Measurements from ENCODE around the gene BTBD9.

BTBD9 gene

DNA sequence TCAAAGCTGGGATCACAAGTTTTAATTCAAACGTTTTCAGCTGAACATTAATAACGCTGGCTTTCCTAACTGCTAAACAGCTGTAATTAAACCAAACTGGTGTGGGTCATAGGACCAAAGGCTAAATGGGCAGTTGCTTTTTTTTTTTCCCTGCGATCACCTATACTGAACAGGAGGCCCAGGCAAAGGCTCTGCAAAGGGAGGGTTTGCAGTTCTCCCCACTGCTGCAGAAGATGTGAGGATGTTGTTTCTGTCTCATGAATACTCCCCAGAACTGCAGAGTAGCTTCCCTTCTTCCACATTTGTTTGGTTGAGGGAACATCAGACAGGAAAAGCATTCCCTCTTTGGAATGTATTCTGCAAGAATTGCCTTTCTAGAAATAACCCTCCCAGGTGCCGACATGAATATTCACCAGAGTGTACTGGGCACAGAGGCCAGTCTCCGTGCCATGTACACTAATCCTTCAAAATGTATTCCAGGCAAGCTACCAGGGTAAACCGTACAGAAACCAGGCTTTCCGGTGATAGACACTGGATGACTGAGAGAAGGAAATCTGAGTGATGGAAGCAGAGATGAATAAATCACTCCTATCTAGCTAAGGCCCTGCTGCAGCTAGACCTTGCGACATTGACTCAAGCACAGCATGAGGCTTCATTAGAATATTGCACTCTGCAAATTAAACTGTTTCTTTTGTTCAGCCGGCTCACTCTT is 370.1 kb downstream of the BTBD9 start:
- Histone ChIP-seq H3K9me3 (ENCODE audit: control insufficient read depth, insufficient read depth, low read length) (no peaks in the 10 kb centered on the region), H3K4me1 (ENCODE audit: control insufficient read depth, insufficient read depth, low read length) (peaks cover 2% of the 10 kb centered on the region; the same call in 1 of the 2 replicates), H3K4me3 (ENCODE audit: low read length) (no peak overlapping the region), H3K27me3 (ENCODE audit: control insufficient read depth, insufficient read depth, low read length) (no peaks in the 10 kb centered on the region), H3K36me3 (ENCODE audit: control insufficient read depth, insufficient read depth, low read length) (no peaks in the 10 kb centered on the region), H3K27ac (ENCODE audit: low read length) (no peak overlapping the region)
- no peak for DNase-seq (ENCODE audit: low read depth, low spot score)
- no CpG with 5 or more reads among the region's 9 CpGs for WGBS (ENCODE audit: insufficient coverage, insufficient read length)

GRCh38 chr6:38268342-38268741 is 371.4 kb downstream of the BTBD9 start:
- no peaks in the 10 kb centered on the region for H3K27me3 ChIP-seq (ENCODE audit: control insufficient read depth, insufficient read depth, low read length)
- H3K4me1 ChIP-seq (ENCODE audit: control insufficient read depth, insufficient read depth, low read length) = peaks cover 2% of the 10 kb centered on the region; the same call in 1 of the 2 replicates
- no peak for DNase-seq (ENCODE audit: low read depth, low spot score)
- H3K36me3 ChIP-seq (ENCODE audit: control insufficient read depth, insufficient read depth, low read length) = no peaks in the 10 kb centered on the region
- no peak overlapping the region for H3K4me3 ChIP-seq (ENCODE audit: low read length)
- no peak overlapping the region for H3K27ac ChIP-seq (ENCODE audit: low read length)
- no CpG with 5 or more reads among the region's 4 CpGs for WGBS (ENCODE audit: insufficient coverage, insufficient read length)
- H3K9me3 ChIP-seq (ENCODE audit: control insufficient read depth, insufficient read depth, low read length) = no peaks in the 10 kb centered on the region

DNA sequence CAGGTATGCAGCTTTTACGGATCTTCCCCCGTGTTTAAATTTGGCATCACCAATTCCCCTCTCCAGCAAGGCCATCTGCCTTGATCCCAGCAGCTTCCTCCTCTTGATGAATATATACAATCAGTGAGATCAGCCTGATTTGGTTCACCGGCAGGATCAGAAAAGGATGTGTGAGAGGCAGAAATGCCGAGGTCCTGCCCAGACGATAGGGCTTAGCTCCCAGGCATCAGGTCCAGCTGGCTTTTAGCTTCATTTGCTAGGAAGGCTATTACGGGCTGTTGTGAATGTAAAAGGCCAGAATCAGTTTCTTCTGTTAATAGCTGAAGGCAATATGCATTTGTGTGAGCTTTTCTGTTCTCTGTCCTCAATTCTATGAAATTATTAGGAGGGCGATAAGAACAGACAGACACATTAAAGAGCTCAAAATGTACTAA is 372.8 kb downstream of the BTBD9 start:
- WGBS (ENCODE audit: insufficient coverage, insufficient read length) = no CpG with 5 or more reads among the region's 7 CpGs
- no peaks in the 10 kb centered on the region for H3K9me3 ChIP-seq (ENCODE audit: control insufficient read depth, insufficient read depth, low read length)
- H3K27me3 ChIP-seq (ENCODE audit: control insufficient read depth, insufficient read depth, low read length) = no peaks in the 10 kb centered on the region
- H3K4me1 ChIP-seq (ENCODE audit: control insufficient read depth, insufficient read depth, low read length) = peaks cover 4% of the 10 kb centered on the region; the same call in 1 of the 2 replicates
- no peaks in the 10 kb centered on the region for H3K36me3 ChIP-seq (ENCODE audit: control insufficient read depth, insufficient read depth, low read length)
- no peak for DNase-seq (ENCODE audit: low read depth, low spot score)
- H3K27ac ChIP-seq (ENCODE audit: low read length) = no peak overlapping the region
- no peak overlapping the region for H3K4me3 ChIP-seq (ENCODE audit: low read length)

- Histone ChIP-seq H3K9me3 (ENCODE audit: control insufficient read depth, insufficient read depth, low read length) (no peaks in the 10 kb centered on the region), H3K27me3 (ENCODE audit: control insufficient read depth, insufficient read depth, low read length) (no peaks in the 10 kb centered on the region), H3K4me1 (ENCODE audit: control insufficient read depth, insufficient read depth, low read length) (peaks cover 2% of the 10 kb centered on the region; the same call in 1 of the 2 replicates), H3K36me3 (ENCODE audit: control insufficient read depth, insufficient read depth, low read length) (no peaks in the 10 kb centered on the region), H3K27ac (ENCODE audit: low read length) (no peak overlapping the region), H3K4me3 (ENCODE audit: low read length) (no peak overlapping the region)
- no CpG with 5 or more reads among the region's 8 CpGs for WGBS (ENCODE audit: insufficient coverage, insufficient read length)
- DNase-seq (ENCODE audit: low read depth, low spot score) = no peak
Observed at GRCh38 chr6:38264605-38265004, 375.1 kb downstream of the BTBD9 start.

DNA sequence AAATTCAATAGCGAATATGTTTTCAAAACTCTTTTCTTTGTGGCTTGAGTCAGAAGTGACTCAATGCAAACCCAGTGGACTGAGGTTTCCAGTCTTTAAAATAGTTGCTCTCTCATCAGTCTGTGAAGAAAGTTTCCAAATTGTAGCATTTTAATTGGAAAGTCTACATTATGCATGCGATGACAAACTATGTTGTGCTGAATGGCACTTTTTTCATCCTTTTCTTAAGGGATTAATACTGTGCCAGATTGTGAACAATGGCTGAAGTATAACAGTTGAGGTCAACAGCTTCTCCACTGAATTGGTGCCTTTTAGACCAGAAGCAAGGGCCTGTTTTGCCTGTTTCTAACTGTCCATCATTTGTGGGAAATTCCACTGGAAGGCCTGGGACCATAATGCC is 377.1 kb downstream of the BTBD9 start:
- Histone ChIP-seq H3K4me3 (ENCODE audit: low read length) (no peak overlapping the region), H3K27me3 (ENCODE audit: control insufficient read depth, insufficient read depth, low read length) (no peaks in the 10 kb centered on the region), H3K36me3 (ENCODE audit: control insufficient read depth, insufficient read depth, low read length) (no peaks in the 10 kb centered on the region), H3K27ac (ENCODE audit: low read length) (no peak overlapping the region), H3K4me1 (ENCODE audit: control insufficient read depth, insufficient read depth, low read length) (peaks cover 2% of the 10 kb centered on the region; the same call in 1 of the 2 replicates), H3K9me3 (ENCODE audit: control insufficient read depth, insufficient read depth, low read length) (no peaks in the 10 kb centered on the region)
- no CpG with 5 or more reads among the region's 2 CpGs for WGBS (ENCODE audit: insufficient coverage, insufficient read length)
- no peak for DNase-seq (ENCODE audit: low read depth, low spot score)

DNA sequence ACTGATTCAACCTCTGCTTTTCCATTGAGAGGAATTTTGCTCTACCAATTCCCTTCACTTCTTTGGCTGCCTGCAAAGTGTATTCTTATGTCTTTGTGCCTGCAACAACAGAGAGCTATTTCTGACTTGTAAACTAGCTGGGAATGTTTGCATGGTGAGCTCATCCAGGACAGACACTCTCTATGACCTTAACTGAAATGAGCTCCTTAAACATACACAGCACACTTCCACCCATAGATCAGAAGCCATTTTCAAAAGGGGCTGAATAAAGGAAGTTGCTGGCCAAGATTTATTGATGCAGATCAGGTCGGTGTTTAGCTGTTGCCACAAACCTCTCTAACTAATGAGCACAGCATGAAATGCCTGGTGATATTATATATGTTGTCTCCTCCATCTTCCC is 377.7 kb downstream of the BTBD9 start:
- no peaks in the 10 kb centered on the region for H3K27me3 ChIP-seq (ENCODE audit: control insufficient read depth, insufficient read depth, low read length)
- DNase-seq (ENCODE audit: low read depth, low spot score) = no peak
- no peaks in the 10 kb centered on the region for H3K9me3 ChIP-seq (ENCODE audit: control insufficient read depth, insufficient read depth, low read length)
- no peak overlapping the region for H3K27ac ChIP-seq (ENCODE audit: low read length)
- WGBS (ENCODE audit: insufficient coverage, insufficient read length) = no CpG with 5 or more reads among the region's 1 CpG
- no peak overlapping the region for H3K4me3 ChIP-seq (ENCODE audit: low read length)
- peaks cover 2% of the 10 kb centered on the region; the same call in 1 of the 2 replicates for H3K4me1 ChIP-seq (ENCODE audit: control insufficient read depth, insufficient read depth, low read length)
- no peaks in the 10 kb centered on the region for H3K36me3 ChIP-seq (ENCODE audit: control insufficient read depth, insufficient read depth, low read length)

DNA sequence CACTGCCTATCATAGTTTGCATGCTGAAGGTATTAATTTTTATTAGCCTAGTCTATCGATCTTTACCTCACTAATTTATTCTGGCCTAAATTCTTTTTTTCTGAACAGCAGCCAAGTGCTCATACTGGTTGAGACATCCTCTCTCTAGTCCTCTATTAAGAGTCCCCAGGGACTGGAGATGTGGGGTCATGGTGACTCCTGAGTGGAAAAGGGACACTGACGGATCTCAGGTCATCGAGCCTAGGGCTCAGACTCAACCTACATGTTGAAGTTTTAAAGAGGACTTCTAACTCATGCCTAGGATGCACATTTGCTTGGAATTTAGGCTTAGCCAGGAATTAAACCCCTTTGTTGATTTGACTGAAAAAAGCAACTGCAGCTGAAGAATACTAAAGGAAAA is 378.1 kb downstream of the BTBD9 start:
- no peaks in the 10 kb centered on the region for H3K36me3 ChIP-seq (ENCODE audit: control insufficient read depth, insufficient read depth, low read length)
- no peak for DNase-seq (ENCODE audit: low read depth, low spot score)
- H3K4me3 ChIP-seq (ENCODE audit: low read length) = no peak overlapping the region
- no peaks in the 10 kb centered on the region for H3K9me3 ChIP-seq (ENCODE audit: control insufficient read depth, insufficient read depth, low read length)
- no peak overlapping the region for H3K27ac ChIP-seq (ENCODE audit: low read length)
- no peaks in the 10 kb centered on the region for H3K27me3 ChIP-seq (ENCODE audit: control insufficient read depth, insufficient read depth, low read length)
- peaks cover 2% of the 10 kb centered on the region; the same call in 1 of the 2 replicates for H3K4me1 ChIP-seq (ENCODE audit: control insufficient read depth, insufficient read depth, low read length)
- WGBS (ENCODE audit: insufficient coverage, insufficient read length) = no CpG with 5 or more reads among the region's 3 CpGs

GRCh38 chr6:38259736-38260135 is 380.0 kb downstream of the BTBD9 start:
- H3K4me1 ChIP-seq (ENCODE audit: control insufficient read depth, insufficient read depth, low read length) = peaks cover 2% of the 10 kb centered on the region; the same call in 1 of the 2 replicates
- no peak overlapping the region for H3K27ac ChIP-seq (ENCODE audit: low read length)
- no peak overlapping the region for H3K4me3 ChIP-seq (ENCODE audit: low read length)
- no peaks in the 10 kb centered on the region for H3K9me3 ChIP-seq (ENCODE audit: control insufficient read depth, insufficient read depth, low read length)
- no peak for DNase-seq (ENCODE audit: low read depth, low spot score)
- no CpG with 5 or more reads among the region's 2 CpGs for WGBS (ENCODE audit: insufficient coverage, insufficient read length)
- H3K36me3 ChIP-seq (ENCODE audit: control insufficient read depth, insufficient read depth, low read length) = no peaks in the 10 kb centered on the region
- H3K27me3 ChIP-seq (ENCODE audit: control insufficient read depth, insufficient read depth, low read length) = no peaks in the 10 kb centered on the region; the same call in 1 of the 2 replicates

DNA sequence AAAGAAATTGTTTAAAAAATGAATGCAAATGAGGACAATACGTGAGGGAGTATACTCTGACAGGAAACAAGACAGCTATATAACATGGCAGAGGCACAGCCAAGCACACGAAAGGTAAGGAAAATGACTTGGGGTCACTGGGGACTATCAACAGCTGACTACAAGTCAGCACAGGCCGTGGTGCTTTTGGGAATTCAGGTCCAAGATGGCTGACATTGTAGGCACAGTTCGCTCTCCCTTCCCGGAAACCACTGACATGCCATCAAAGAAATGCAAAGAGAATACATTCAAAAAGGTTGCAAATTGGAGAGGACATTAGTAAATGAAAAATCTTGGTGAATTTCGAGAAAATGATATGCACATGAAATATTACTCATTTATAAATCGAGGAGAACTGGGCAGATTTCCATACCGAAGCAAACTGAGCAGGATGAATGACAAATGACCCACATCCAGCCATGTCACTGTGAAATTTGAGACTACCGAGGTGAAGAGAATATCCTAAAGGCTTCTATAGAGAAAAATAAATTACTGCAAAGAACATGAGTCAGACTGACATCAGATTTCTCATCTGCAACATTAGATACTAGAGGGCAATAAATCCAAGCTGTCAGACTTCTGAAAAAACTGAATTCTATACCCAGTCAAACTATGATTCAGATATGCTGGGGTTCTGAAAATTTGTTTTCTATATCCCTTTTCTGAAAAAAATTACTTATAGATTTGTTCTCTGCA is 391.1 kb downstream of the BTBD9 start:
- no peaks in the 10 kb centered on the region for H3K27me3 ChIP-seq (ENCODE audit: control insufficient read depth, insufficient read depth, low read length)
- no peak overlapping the region for H3K4me3 ChIP-seq (ENCODE audit: low read length)
- H3K4me1 ChIP-seq (ENCODE audit: control insufficient read depth, insufficient read depth, low read length) = no peaks in the 10 kb centered on the region; the same call in none of the 2 replicates
- H3K9me3 ChIP-seq (ENCODE audit: control insufficient read depth, insufficient read depth, low read length) = no peaks in the 10 kb centered on the region
- no peaks in the 10 kb centered on the region for H3K36me3 ChIP-seq (ENCODE audit: control insufficient read depth, insufficient read depth, low read length)
- no CpG with 5 or more reads among the region's 9 CpGs for WGBS (ENCODE audit: insufficient coverage, insufficient read length)
- no peak for DNase-seq (ENCODE audit: low read depth, low spot score)
- H3K27ac ChIP-seq (ENCODE audit: low read length) = no peak overlapping the region

GRCh38 chr6:38245295-38245694 is 394.4 kb downstream of the BTBD9 start:
- no peaks in the 10 kb centered on the region for H3K9me3 ChIP-seq (ENCODE audit: control insufficient read depth, insufficient read depth, low read length)
- WGBS (ENCODE audit: insufficient coverage, insufficient read length) = no CpG with 5 or more reads among the region's 3 CpGs
- H3K36me3 ChIP-seq (ENCODE audit: control insufficient read depth, insufficient read depth, low read length) = no peaks in the 10 kb centered on the region
- DNase-seq (ENCODE audit: low read depth, low spot score) = no peak
- H3K4me3 ChIP-seq (ENCODE audit: low read length) = no peak overlapping the region
- H3K4me1 ChIP-seq (ENCODE audit: control insufficient read depth, insufficient read depth, low read length) = no peaks in the 10 kb centered on the region; the same call in none of the 2 replicates
- no peak overlapping the region for H3K27ac ChIP-seq (ENCODE audit: low read length)
- H3K27me3 ChIP-seq (ENCODE audit: control insufficient read depth, insufficient read depth, low read length) = no peaks in the 10 kb centered on the region

Measured in iPS DF 6.9 (cell line).